ENCODE measurements around the gene RASGEF1C. TPM values are rescaled to one million over a fixed set of nuclear protein-coding genes. Genes with fewer than 3 reads are reported as not detected.

RASGEF1C gene
- total and polyA plus RNA-seq, 10 of the 15 experiments (the other 5 are each of a cell fraction or from before 2014, with no cell fraction given) = not detected

DNA sequence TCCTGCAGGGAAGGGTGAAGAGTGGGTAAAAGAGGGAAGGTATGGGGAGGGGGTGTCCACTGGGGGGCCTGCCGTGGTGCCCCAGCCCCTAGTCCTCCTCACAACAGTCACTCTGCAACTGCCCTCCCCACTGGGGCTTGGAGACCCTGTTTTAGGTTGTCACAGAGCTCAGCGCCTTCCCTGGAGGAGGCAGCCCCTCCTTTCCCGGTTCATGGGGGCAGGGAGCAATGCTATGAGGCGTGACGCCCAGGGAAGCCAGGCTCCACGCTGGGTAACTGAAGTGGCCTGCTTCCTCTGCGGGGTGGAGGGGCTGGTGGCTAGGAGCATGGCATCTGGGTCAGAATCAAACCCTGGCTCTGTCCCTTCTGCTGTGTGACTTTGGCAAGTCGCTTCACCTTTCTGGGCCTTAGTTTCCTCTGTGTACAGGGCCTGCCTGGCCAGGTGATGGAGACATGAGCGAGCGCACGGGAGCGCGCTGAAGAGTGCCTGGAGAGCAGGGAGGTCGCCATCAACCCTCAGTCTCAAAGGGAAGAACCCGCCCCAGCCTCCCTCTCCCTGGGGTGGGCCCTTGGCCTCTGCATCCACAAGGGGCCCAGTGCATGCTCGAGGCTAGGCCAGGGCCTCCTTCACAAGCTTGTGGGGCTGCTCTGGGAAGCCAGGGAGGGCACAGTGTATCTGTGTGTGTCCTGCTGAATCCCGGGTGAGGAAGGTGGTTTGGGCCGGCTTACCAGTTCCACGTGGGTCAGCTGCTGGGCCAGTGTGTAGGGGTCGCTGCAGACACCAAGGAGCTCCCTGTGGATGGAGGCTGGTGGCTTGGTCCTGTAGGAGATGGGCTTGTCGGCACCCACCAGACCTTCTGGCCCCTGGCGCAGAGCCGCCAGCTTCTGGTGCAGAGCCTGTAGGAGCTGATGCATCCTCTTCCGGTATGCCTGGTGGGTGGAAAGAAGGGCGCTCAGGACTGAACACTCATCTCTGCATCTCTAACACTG, 81.0 kb downstream of the RASGEF1C start:
- ChIA-PET SMC1A (ENCODE audit: uncharacterized antibody, unreplicated experiment) (no interaction called here), RAD21 (ENCODE audit: unreplicated experiment) (interaction anchor here (0.9 kb wide), 1 partner anchor 345 kb away, joined by 3 read pairs; no protein-coding TSS in a partner anchor), CTCF (interaction anchor here (0.6 kb wide), 1 partner anchor 215 kb away, joined by 3 read pairs; no protein-coding TSS in a partner anchor), POLR2A (no interaction called here)
- H3K9me3 ChIP-seq (replicated peaks; ENCODE audit: control insufficient read depth, insufficient read depth, low read length) = no peaks in the 10 kb centered on the region
- H3K4me1 ChIP-seq (ENCODE audit: control insufficient read depth, insufficient read depth, low read length) = no peaks in the 10 kb centered on the region
- no peaks in the 10 kb centered on the region for H3K79me2 ChIP-seq (ENCODE audit: control insufficient read depth, insufficient read depth, low read length)
- no peak overlapping the region for H3K27ac ChIP-seq (ENCODE audit: control insufficient read depth, insufficient read depth)
- H4K20me1 ChIP-seq (ENCODE audit: control insufficient read depth, insufficient read depth) = no peaks in the 10 kb centered on the region
- ATAC-seq (no peak), FAIRE-seq (no peak), DNase-seq (ENCODE audit: low read depth, low spot score) (no peak)
- BruUV-seq (replicated peaks) = no TSS peak
- H2AFZ ChIP-seq (ENCODE audit: control insufficient read depth, low read depth, low read length) = no peak overlapping the region
- WGBS (ENCODE audit: insufficient coverage, insufficient replicate concordance, low lambda C conversion rate, missing lambda C conversion rate) = 51% methylated on average over 25 of the region's 25 CpGs
- intact Hi-C loops (cut with micrococcal nuclease; ENCODE audit: unreplicated experiment) (loop anchor here (5.0 to 10.0 kb wide), 4 partner anchors 189 to 544 kb away; no protein-coding TSS in a partner anchor), in situ Hi-C loops (cut with MboI) (no loop called here)
- H3K4me3 ChIP-seq = no peak overlapping the region
- no peak overlapping the region for H3K4me2 ChIP-seq (ENCODE audit: control insufficient read depth, insufficient read depth)
- H3K27me3 ChIP-seq (replicated peaks in 1 of 2; ENCODE audit: control insufficient read depth in 2 of 2, insufficient read depth in 2 of 2, low read length in 1 of 2) = no peaks in the 10 kb centered on the region; a peak in 1 of 4 replicates
- no peaks in the 10 kb centered on the region for H3K36me3 ChIP-seq (ENCODE audit: control insufficient read depth in 2 of 2, insufficient read depth in 2 of 2, low read length in 1 of 2)
- no peak overlapping the region for H3K9ac ChIP-seq (ENCODE audit: control insufficient read depth, insufficient read depth, low read length)
- TF ChIP-seq ASH2L (IDR thresholded peaks at IDR 0.05; ENCODE audit: borderline replicate concordance, low read depth) = no peak
- no peak for TF ChIP-seq NR2C1 (IDR thresholded peaks at IDR 0.05)
- TF ChIP-seq ATF3 (IDR thresholded peaks at IDR 0.05; ENCODE audit: borderline replicate concordance, extremely low read depth, low read depth, low read length) = no peak
- TF ChIP-seq PBX3 (IDR thresholded peaks at IDR 0.05; ENCODE audit: insufficient replicate concordance, low read depth, low read length) = no peak
- no peak for TF ChIP-seq CREM (IDR thresholded peaks at IDR 0.05; ENCODE audit: low read depth)
- TF ChIP-seq YY1 (IDR thresholded peaks at IDR 0.05; ENCODE audit: low read depth, low read length) = no peak
- no peak for TF ChIP-seq NFIC (IDR thresholded peaks at IDR 0.05; ENCODE audit: low read depth, low read length)
- no peak for TF ChIP-seq CEBPB (IDR thresholded peaks at IDR 0.05; ENCODE audit: borderline replicate concordance in 1 of 2, low read depth in 2 of 2, low read length in 2 of 2)
- TF ChIP-seq NRF1 (conservative IDR thresholded peaks at IDR 0.05; ENCODE audit: low read depth, low read length) = no peak
- TF ChIP-seq SRF (IDR thresholded peaks at IDR 0.05; ENCODE audit: low read depth in 2 of 2, low read length in 2 of 2) = no peak
- TF ChIP-seq MXI1 (IDR thresholded peaks at IDR 0.05; ENCODE audit: low read depth, low read length) = no peak
- TF ChIP-seq RELA (IDR thresholded peaks at IDR 0.05; ENCODE audit: borderline replicate concordance, partially characterized antibody) = no peak
- TF ChIP-seq TAF1 (IDR thresholded peaks at IDR 0.05; ENCODE audit: borderline replicate concordance, low read depth, low read length) = no peak
- no peak for TF ChIP-seq HDAC2 (IDR thresholded peaks at IDR 0.05)
- TF ChIP-seq ZBTB4 (CRISPR knock-in tag; IDR thresholded peaks at IDR 0.05) = no peak
- no peak for TF ChIP-seq NFYB (IDR thresholded peaks at IDR 0.05; ENCODE audit: insufficient read depth, low read depth, low read length)

All from GM12878 (cell line).